Measurements from ENCODE around the gene NOP14.
A peak's percentile ranks its signal among the peaks of the same experiment; 100 is the strongest.
"Not testable (repeated sequence)": the region's sequence is repeated elsewhere in the genome, so short reads cannot be mapped to it uniquely, and the experiment has no call there.

The NOP14 gene

DNA sequence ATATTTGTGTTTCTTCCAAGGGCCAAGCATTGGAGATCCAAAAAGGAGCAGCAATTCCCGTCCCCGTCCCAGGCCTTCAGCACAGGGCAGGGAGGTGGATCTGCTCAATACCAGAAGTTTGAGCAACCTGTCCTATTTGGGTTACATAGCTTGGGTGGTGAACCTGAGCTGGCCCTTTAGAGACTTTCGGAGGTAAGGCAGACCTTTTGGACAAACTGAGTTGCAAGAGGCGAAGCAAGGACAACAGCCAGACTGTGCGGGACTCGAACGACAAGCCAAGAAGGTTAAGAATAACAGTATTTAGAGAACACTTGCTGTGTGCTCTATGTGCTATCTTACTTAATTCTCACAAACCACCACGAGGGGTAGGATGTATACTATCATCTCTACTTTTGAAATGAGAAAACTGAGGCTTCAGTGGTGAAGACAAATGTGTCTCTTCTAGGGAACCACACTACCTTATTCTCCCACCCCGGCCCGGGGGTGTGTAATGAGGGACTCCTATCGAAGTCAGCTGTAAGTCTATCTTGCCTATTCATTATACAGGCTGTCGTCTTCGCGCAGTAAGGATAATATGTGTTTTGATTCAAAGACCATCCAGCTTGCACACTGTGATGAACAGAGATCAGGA lies 1.3 kb downstream of the NOP14 start:
- no peak for DNase-seq (ENCODE audit: low spot score)

- DNase-seq (ENCODE audit: low spot score) = no peak
Observed at GRCh38 chr4:2961421-2961810, 1.8 kb downstream of the NOP14 start.

DNA sequence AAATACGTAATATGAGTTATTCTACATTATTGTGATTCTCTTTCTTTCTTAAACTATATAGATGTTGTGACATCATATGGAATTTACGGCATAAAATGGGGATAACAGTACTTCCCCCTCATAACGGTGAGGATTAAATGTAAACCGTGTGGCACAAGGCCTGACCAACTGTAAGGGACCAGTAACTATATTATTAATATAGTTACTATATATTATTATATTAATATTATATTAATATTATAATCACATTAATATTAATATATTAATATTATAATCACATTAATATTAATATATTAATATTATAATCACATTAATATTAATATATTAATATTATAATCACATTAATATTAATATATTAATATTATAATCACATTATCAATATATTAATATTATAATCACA lies 2.8 kb downstream of the NOP14 start:
- not testable (repeated sequence) for DNase-seq (ENCODE audit: low spot score)

GRCh38 chr4:2958446-2958845 lies 4.8 kb downstream of the NOP14 start:
- DNase-seq (ENCODE audit: low spot score) = no peak

GRCh38 chr4:2955186-2956044 lies 7.8 kb downstream of the NOP14 start:
- not testable (repeated sequence) for DNase-seq (ENCODE audit: low spot score)

- DNase-seq (ENCODE audit: low spot score) = peak; percentile 73
Observed at GRCh38 chr4:2954358-2955185, 8.6 kb downstream of the NOP14 start.

- DNase-seq (ENCODE audit: low spot score) = no peak
Observed at GRCh38 chr4:2953496-2953895, 9.7 kb downstream of the NOP14 start.

DNA sequence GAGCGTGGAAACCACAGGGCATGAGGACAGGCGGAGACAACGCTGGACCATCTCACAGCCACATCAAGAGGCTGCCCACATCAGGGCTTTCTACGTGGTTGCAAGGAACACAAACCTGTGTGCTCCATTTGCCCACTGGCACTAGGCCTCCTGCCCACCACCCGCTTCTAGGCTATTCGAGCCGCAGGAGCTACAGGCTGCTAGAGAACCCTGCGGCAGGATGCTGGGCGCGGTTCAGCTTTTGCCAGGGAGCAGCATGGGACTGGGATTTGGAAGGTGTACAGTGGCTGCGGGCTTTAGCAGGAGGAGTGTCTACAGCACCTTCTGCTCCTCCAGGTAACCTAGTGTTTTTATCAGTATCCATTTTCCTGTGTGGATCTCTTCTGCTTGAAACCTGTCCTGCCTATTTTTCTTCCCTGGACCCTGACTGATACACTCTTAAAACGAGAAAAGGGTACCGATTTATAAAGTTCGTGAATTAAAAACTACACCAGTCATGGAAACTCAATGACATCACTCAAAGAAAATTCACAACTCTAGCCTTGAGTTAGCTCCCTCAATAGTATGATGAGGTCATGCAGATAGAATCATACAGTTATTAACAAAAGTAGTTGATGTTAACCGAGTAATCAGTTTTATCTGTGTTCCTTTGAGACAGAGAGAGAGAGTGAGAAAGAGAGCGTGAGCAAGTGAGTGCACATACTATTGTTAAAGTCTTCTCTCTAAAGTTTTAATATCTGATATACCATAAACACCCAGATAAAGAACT lies 12.8 kb downstream of the NOP14 start:
- DNase-seq (ENCODE audit: low spot score) = no peak

GRCh38 chr4:2949782-2950125 lies 13.5 kb downstream of the NOP14 start:
- DNase-seq (ENCODE audit: low spot score) = no peak

DNA sequence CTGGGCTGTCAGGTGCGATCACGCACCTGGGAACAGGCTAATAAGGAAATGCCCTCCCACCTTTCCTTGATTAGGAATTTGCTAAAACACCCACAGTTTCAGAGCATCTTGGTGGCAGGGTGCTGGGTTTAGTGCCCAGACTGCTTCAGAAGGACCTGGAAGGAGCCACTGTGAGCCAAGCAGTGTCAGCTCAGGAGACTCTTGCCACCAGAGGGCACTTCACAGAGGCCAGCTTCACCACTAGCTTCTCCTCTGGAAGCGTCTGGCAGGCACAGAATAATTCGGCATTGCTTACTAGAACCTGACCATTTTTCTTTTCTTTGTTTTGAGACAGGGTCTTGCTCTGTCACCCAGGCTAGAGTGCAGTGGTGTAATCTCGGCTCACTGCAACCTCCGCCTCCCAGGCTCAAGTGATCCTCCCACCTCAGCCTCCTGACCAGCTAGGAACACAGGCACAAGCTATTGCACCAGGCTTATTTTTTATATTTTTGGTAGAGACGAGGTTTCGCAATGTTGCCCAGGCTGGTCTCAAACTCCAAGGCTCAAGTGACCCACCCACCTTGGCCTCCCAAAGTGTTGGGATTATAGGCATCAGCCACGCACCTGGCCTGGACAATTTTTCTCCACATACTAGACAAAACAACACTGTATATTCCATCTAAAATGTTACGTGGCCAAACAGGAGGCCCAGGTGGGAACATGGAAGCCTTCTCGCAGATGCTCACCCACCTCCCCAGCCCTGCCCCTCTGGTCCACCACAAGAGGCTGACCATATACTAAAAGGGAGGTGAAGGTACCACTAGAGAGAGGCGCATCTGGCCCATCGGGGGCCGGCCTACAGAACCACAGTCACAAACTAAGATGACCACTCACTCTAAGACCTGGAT lies 14.1 kb downstream of the NOP14 start:
- no peak for DNase-seq (ENCODE audit: low spot score)

GRCh38 chr4:2947926-2948325 lies 15.3 kb downstream of the NOP14 start:
- no peak for DNase-seq (ENCODE audit: low spot score)

- DNase-seq (ENCODE audit: low spot score) = no peak
Observed at GRCh38 chr4:2946812-2947600, 16.2 kb downstream of the NOP14 start.

DNA sequence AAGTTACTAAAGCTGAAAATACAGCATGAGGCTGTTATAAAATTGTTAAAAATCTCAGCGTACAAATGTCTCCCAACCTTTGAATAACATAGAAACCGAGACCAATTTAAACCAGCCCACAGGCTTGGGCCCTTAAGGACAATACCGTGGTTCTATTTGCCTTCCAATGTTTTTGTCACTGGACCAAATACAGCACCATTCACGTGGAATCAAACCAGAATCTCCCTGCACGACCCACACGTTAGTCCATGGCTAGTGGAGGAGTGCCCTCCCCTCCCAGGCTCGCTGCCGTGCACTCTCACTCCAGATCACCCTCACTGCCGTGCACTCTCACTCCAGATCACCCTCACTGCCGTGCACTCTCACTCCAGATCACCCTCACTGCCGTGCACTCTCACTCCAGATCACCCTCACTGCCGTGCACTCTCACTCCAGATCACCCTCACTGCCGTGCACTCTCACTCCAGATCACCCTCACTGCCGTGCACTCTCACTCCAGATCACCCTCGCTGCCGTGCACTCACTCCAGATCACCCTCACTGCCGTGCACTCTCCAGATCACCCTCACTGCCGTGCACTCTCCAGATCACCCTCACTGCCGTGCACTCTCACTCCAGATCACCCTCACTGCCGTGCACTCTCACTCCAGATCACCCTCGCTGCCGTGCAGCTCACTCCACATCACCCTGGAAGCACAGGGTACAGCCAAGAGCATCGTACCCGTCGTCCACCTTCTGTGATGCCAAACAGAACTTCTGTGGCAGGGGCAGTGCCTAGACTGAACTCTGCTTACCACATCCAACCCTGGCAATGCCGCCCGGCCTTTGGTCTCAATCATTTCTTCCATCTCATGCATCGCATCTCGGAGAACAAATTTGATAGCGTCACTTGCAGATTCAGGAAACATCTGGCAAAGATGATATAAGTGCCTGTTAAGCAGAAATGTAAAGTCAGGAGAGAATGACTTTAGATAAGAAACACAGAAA lies 17.3 kb downstream of the NOP14 start:
- not testable (repeated sequence) for DNase-seq (ENCODE audit: low spot score)

- DNase-seq (ENCODE audit: low spot score) = no peak
Observed at GRCh38 chr4:2944586-2945526, 18.4 kb downstream of the NOP14 start.

DNA sequence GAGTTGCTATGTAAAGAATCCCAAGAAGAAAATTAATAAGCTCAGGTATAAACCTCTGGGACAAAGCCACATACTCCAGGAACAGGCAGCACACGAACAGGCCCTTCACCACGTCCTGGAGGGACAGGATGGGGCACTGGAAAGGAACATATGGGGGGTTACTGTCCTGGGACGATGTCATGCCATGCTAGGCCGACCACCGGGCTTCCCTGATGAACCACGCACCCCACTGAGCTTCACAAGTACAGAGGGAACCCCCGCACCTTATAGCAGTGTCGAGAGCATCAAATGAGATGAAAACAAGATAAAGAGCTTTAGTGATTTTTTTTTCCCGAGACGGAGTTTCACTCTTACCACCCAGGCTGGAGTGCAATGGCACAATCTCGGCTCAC lies 19.1 kb downstream of the NOP14 start:
- no peak for DNase-seq (ENCODE audit: low spot score)

DNA sequence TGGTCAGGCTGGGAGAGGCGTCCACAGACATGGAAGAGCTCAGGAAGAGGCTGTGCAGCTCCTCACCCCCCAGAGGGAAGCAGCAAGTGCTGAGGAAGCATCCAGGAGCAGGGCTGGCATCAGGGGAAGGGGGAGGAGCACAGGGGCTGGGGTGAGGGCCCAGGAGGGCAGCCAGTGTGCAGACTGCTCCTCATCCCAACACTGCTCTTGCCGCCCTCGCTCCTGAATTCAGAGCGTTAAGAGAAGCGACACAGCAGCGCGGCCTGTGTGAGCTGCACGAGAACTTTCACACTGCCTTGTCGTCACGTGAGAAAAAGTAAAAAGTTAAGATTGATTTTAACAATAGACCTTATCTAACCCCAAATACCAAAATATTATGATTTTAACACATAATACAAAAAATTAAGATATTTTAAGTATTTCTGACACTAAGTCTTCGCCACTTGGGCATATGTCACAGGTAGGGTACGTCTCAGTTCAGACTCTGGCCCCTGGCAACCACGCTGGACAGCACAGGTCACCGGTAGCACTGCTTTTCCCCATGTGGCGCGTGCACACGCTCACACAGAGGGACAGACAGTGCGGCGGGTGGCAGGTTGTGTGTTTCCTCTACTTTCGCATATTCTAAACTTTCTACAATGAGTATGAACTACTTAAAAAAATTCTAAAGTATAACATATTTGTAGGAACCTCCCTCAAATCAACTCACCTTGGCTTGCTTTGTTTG lies 19.7 kb downstream of the NOP14 start:
- DNase-seq (ENCODE audit: low spot score) = no peak

Data from iPS-NIHi11 (cell line).